T-helper 2 cell treated with Interferon-gamma antibody and Interleukin-4, amounts not matched to agents 100 ng/mL and 5 ng/mL, for 36 hours (primary cell): Measurements from ENCODE around the gene CFAP299. TPM values are rescaled to one million over a fixed set of nuclear protein-coding genes. Genes with fewer than 3 reads are reported as not detected.

ENCODE experiments used
- intact Hi-C: fragments of 100-400 bp; cut with micrococcal nuclease; formaldehyde crosslinking; loops from one replicate; pipeline ENCODE4 v1.15.1; 2023
- total RNA-seq: library from RNA; stranded (reverse); gene quantifications from 2 replicates; pipeline ENCODE4 v1.2.3, GENCODE V29; 2022

CFAP299 gene
- total RNA-seq, 1 donor from 2014 or later = not detected

DNA sequence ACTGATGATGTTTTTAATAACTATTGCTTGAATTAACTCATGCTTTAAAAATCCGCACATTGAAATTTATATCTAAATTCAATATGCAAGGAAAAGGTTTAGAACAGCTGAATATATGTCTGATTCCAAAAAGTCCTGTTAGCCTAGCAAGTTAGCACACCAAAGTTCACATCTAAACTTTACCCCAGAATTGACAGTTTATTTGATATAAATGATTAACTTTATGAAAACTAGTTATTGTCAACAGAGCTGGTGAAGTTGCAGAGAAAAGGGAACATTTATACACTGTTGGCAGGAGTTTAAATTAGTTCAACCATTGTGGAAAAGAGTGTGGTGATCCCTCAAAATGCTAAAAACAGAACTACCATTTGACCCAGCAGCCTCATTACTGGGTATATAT, 574.4 kb downstream of the CFAP299 start:
- intact Hi-C loops = no loop called here

DNA sequence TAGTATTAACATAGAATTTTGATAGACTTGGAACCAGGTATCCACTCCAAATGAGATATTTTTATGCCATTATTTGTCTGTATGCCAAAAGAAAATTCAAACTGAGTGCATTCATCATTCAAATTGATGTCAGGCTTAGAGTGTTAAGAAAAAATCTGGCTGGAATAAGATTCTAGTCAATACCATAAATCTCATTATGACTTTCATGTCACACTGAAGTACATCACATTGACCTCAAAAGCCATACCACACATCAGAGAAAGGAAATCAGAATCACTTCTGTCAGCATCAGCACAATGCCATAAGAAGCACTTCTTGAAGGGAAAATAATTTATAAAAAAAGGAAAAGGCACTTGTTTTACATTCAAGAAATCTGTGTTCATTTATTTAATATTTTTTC, 575.9 kb downstream of the CFAP299 start:
- intact Hi-C loops = no loop called here

DNA sequence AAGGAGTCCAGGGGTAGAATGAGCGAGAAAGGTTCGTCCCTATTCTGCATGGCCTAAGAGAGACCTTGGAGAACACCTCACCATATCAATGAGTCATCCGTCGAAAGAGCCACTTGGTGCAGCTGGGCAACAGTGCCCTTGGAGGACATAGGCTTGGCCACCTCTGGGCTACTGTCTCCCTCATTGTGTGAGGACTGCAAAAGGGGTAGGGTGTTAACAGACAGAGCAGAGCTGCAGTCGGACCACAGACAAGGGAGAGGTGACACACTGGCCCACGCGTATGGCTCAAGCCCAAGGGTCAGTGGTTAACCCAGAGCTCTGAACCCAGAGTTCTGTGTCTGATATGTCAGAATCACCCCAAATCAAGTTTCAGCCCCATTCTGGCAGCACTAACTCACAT, 576.8 kb downstream of the CFAP299 start:
- intact Hi-C loops = no loop called here

DNA sequence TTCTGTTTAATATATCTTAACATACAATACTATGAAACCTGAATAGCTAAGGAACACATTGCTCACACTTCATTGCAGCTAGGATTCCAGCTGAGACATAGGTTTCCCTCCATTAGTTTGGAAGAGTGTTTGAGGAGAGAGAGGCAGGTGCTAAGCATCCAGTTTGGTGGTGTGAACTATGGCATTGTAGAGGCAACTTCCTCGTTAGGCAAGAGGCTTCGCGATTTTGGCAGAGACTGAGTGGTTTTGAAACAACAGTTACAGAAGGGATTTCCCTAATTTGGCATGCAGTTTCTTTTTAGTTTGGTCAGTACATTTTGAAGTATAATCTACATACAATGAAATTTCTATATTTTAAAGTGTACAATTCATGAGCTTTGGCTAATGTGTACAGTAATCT, 577.9 kb downstream of the CFAP299 start:
- intact Hi-C loops = no loop called here

DNA sequence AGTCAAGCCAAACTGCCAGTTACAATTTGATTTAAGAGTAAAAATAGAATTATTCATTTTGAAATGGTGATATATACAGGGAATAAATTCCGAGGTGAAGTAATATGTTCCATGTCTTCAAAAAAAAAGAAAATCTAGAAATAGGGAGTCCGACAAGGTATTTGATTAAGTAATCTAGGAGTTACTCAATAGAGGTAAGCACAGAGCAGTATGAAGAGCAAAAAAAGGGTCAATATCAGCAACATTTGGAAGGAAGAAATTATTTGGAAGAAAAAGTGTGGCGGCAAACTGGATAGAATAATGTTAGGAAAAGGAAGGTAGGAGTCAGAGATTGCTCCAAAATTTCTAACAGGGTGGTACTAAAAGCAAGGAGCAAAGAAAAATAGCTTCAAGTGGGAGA, 581.2 kb downstream of the CFAP299 start:
- intact Hi-C loops = no loop called here

DNA sequence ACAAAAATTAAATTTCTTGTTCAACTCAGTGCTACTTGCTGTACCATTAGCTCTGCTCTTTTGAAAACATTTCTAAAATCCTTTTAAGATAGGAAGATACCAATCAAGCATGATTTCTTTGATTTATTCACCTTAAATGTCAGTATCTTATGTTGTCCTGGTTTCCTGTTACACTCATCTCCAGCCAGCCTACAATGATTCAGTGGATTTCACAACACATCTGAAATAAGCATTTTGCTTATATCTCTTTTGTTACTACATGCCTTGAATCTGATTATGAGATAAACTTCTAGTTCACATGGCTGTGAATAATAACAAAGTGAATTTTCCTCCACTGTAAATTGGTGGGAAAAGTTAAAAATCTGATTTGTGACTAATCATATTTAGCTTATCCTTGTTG, 582.5 kb downstream of the CFAP299 start:
- intact Hi-C loops = no loop called here

DNA sequence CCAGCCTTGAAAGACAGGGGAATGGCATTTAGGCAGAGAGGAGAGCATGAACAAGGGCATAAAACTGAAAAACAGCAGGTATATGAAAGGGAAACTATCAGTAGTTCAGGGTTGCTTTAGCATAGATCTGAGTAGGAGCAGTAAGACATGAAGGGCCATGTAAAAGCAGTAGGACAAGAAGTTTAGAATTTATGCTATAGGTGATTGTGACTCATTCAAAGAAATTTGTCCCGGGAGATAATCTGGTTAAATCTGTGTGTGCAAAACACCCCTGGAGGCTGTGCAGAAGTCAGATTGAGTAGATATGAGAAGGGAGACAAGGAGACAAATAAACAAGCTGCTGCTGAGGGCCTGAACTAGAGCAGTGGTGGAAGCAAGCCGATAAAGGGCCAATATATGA, 585.9 kb downstream of the CFAP299 start:
- intact Hi-C loops = no loop called here

DNA sequence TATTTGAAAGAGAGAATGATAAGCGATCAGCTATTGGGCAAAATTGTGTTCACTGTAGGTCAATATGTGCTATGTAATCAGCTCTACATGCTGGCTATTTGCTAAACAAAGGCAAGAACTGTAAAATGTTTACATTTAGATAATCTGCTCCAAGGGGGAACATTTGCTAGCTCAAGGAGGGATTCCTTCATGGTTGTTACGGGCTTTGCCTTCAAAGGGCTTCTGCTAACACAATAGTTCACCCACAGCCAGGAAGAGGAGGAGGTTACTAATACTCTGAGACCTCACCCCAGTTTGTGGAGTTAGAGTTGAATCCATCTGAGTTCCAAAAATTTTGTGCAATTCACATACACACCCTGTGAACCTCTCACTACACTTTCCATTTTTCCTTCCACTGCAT, 587.4 kb downstream of the CFAP299 start:
- intact Hi-C loops = no loop called here

DNA sequence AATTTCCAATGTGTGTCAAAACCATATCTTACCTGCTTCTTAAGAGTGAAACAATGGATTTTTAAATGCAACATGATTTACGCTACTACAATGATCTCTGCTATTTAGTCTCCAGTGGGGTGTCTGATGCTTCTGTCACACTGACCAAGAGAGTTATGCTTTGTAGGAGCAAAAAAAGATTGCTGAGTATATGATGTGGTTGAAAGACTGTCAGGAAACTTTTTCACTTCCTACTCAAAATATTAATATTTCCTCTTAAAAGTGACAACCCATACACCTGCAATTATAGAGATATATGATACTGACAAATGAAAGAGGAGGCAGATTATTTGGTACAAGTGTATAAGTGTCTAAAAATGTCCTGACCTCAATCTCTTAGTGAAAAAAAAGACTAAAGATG, 589.8 kb downstream of the CFAP299 start:
- intact Hi-C loops = no loop called here

DNA sequence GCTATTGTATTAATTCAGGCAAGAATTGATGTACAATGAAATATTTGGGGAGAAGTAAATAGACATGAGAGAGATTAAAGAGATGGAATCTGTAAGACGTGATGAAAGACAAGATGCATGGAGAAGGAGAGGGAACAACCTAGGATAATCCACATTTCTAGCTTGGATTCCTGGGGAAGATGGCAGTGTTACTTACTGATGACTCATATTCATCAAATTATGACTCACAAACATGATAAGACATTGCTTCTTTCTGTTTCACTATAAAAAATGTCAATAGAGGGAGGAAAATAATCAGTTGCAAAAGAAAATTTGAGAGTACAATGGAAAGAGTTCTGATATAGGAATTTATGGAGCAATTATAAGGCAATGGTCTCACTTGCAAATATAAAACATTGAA, 590.9 kb downstream of the CFAP299 start:
- intact Hi-C loops = no loop called here

DNA sequence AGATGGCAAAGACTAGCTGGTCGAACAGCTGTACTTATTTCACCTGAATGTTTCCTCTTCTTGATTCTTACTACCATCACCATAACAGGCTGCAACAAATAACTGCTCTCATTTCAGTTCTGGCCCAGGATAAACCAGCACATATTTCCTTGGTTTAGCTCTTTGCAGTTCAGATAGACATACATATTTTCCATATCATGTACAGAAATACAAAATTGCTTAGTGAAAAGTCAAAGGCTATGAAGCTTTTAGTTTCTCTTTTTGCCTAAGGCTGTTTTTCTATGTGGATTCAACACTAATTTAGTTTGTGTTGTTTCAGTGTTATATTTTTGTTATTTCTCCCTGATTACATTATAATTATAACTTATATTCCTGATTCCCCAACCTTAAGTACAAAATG, 591.4 kb downstream of the CFAP299 start:
- intact Hi-C loops = no loop called here

DNA sequence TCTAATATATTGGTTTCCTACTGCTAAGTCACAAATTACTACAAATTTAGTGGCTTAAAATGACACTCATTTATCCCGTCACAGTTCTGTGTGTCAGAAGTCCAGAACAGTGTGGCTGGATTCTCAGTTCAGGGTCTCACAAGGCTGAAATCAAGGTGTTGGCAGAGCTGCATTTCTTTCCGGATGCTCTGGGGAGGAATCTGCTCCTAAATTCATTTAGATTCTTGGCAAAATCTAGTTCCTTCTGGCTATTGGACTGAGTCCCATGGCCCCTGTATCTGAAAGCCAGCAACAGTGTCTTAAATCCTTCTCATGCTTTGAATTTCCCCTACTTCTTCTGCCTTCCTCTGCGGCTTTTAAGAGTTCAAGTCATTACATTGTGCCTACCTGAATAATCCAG, 591.9 kb downstream of the CFAP299 start:
- intact Hi-C loops = no loop called here

DNA sequence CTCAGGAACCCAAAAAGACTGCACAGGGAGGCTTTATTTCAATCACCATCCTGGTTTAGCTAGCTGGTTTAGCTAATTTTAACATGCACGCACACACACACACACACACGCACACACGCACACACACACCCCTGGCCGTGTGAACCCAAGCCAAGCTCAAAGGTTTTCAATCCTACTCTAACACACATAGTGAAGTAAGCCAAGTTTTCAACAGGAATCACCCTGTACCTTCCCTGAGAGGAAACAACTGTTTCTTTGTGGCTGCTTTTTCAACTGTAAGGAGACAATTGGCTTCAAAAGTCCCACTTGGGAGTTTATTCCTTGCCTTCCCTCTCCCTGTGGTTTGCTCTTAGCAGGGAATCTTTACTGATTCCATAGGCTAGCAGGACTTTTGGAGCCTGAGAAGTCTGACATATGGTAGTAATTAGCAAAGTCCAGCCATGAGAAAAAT, 596.1 kb downstream of the CFAP299 start:
- intact Hi-C loops = no loop called here

DNA sequence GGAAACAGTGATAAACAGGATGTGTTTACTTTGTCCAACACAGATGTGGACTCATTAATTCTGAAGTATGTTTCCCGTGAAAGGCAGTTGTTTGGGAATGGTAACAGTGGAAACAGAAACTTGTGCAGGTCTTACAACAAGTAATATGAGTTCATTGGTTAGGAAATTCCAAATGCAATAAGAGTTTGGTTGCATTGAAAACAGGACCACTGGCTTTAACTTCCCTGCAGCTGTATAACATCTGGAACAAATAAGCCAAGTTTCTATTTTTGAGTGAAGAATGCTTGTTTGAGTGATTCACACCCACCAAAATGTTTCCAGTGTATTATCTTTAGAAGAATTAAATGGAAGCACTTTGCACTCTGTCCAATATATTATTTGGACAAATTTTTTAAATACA, 612.6 kb downstream of the CFAP299 start:
- intact Hi-C loops = loop anchor here (5.0 kb wide), 1 partner anchor 1881 kb away; no protein-coding TSS in a partner anchor

DNA sequence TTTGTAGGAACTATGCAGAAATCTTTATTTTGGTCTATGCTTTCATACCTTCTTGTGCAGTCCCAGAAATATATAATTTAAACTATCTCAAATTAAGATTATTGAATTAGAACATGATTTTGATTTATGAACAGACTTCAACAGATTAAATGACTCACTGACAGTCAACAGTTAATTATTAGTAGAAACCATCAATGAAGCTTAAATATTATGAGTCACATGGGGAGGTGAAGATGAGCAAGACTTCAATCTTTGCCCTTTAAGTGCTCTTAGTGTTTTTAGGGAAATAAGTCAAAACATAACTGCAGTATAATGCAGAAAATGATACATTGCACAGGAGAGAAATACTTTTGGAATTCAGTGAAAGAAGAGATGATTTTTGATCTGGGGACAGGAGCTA, 613.5 kb downstream of the CFAP299 start:
- intact Hi-C loops = loop anchor here (5.0 kb wide), 1 partner anchor 1882 kb away; no protein-coding TSS in a partner anchor

DNA sequence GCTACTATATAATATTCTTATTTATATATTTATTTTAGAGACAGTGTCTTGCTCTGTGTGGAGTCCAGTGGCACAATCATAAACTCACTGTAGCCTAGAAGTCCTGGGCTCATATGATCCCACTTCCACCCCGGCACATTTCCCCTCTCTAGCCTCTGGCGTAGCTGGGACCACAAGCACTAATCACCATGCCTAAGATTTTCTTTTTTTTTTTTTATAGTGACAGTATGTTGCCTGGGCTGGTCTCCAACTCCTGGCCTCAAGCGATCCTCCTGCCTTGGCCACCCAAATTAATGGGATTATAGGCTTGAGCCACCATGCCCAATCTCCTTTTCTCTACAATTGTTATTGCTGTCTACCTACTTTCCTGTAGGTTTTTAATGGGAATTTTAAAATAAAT, 620.9 kb downstream of the CFAP299 start:
- intact Hi-C loops = no loop called here

DNA sequence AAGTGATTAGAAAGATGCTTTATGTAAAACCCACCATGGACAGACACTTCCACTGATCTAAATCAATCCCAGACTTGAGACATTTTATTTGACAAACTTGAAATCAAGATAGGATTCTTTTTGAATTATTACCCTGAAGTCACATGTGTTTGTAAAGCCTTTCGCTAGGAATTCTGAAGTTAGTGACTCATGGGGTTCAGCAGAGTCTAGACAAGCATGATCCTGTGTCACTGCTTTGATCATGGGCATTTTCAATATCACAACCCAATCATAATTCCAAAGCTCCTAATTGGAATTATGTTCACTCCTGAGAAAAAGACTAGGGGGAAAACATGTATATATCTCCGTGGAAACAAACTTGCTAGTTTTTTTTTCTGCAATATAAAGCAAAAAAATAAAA, 627.5 kb downstream of the CFAP299 start:
- intact Hi-C loops = no loop called here

DNA sequence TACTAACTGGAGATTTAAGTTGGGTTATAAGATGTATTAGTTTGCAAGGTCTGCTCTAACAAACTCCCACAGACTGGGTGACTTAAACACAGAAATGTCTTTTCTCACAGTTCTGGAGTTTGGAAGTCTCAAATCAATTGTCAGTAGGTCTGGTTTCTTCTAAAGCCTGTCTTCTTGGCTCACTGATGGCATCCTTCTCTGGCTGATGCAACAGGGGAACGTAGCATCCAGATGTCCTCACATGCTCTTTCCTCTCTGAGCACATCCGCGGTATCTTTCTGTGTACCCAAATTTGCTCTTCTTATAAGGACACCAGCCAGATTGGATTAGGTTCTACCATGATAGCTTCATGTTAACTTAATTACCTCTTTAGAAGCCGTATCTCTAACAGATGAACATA, 631.8 kb downstream of the CFAP299 start:
- intact Hi-C loops = no loop called here

DNA sequence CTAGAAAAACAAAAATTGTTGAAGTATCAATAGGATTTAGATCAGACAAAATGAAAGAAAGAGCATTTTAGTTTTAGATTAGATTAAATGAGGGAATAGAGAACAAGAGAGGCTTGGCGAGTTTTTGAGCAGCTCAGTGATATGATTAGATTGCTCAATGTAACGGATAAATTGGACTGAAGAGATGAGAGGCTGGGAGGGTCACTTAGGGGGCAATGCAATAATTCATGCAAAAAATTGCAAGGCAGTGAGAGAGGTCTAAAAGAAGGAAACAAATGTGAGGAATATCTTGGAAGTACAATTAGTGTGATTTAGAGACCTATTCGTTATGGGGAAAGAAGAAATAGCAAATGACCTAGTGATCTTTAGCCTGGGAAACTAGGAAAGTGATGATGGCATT, 644.7 kb downstream of the CFAP299 start:
- intact Hi-C loops = no loop called here

DNA sequence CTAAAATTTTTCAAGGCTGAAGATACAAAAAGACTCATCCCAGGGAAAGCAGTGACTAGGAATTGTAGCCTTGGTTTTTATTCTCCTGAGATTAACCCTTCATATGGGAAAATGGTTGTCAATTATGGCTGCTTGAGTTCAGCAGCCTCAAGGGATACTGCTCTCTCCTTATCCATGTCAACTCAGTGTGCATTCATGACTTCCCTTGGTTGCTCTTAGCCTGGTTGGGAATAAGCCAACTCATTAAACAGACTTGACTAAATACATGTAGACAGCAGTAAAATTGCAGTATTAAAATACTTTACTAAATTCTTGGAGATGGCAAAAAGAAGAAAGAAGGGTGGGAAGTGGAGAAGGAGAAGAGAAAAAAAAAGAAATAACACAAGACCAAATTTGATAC, 650.5 kb downstream of the CFAP299 start:
- intact Hi-C loops = no loop called here

DNA sequence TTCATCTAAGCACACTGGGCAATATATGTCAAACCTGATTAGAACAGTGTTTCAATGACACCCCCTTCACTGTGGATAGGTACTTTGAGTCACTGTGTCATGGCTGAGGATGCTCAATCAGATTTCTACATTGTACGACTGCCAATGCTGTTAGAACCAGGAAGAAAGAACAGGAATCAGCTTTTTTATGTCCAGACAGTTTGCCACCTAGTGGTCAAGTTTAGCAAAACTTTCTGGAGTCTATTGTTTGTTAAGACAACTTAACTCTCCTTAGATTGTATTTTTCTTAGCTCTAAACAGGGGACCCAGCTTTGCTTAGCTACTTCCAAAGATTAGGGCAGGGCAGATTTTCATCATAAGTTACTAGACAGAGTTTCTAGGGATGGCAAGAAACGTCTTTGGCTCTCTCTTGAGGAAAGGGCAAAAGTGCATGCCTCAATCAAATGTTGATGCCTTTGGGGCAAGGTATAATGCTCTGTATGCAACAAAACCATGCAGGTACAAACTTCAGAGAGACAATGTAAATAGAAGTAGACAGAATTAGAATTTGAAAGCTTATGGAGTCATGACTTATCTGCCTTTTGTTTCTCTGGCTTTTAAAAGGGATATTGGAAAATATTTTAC, 654.5 kb downstream of the CFAP299 start:
- intact Hi-C loops = loop anchor here (1.0 kb wide), 2 partner anchors 624 to 629 kb away; no protein-coding TSS in a partner anchor

DNA sequence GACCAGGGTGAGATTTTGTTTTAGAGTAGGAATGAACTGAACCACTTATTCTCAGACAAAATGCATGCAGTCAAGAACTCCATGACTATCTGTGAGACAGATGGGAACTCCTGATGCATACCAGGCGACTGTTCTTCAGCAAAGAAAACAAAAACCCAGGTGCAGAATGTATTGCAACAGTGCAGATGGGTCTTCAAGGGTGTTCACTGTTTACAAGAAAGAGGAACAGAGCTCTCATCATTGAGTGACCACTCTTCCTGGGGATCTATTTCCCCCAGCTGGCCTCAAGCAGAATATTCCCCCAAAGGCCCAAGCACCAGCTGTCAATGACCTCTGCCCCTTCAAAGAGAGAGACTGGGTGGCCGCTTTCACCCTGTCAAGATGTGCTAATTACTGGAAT, 655.3 kb downstream of the CFAP299 start:
- intact Hi-C loops = loop anchor here (1.0 kb wide), 2 partner anchors 625 to 630 kb away; no protein-coding TSS in a partner anchor

DNA sequence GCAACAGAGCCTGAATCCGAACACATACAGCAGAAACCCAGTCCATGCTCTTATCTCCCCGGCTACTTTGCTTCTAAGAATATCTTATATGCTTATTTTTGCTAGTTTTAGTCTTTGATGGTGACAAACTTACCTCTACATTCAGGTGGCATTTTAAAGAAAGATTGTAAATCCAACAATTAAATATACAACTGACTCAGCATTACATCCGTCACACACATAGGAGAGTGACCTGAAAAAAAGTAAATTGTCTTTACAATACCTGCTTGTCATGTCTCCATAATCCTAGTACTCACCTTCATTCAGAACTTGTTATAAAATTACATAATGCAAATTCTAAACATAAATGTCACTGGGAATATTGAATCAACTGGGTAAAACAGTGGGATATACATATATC, 664.4 kb downstream of the CFAP299 start:
- intact Hi-C loops = no loop called here
